Stimulated activated effector memory CD8-positive, alpha-beta T cell treated with anti-CD3 and anti-CD28 coated beads, Interleukin-12 subunit alpha, Interleukin-12 subunit beta, amount 100 ng/mL, for 72 hours (primary cell): ENCODE results near the gene UNC45A.
"Not testable (repeated sequence)": the region's sequence is repeated elsewhere in the genome, so short reads cannot be mapped to it uniquely, and the experiment has no call there.

Source experiments
- ATAC-seq: fragments of 150-1000 bp; cut with Tn5 transposase; 2 replicates; pipeline ENCODE4 v1.10.0; 2021
- DNase-seq, 2 donors: peaks; one replicate each; pipeline ENCODE4 v3.0.0; 2021 to 2022; ENCODE audit warnings: low spot score in 2 of 2
- H3K27ac Mint-ChIP-seq: one replicate; pipeline ENCODE4 v1.8.0; 2022; ENCODE audit warnings: mild to moderate bottlenecking, mixed read lengths
- H3K36me3 Mint-ChIP-seq: one replicate; pipeline ENCODE4 v1.8.0; 2022; ENCODE audit warnings: mild to moderate bottlenecking, mixed read lengths
- H3K4me1 Mint-ChIP-seq: one replicate; pipeline ENCODE4 v1.8.0; 2022; ENCODE audit warnings: mixed read lengths
- H3K4me3 Mint-ChIP-seq: one replicate; pipeline ENCODE4 v1.8.0; 2022; ENCODE audit warnings: mild to moderate bottlenecking, mixed read lengths
- H3K9me3 Mint-ChIP-seq: one replicate; pipeline ENCODE4 v1.8.0; 2022; ENCODE audit warnings: mixed read lengths

UNC45A gene

GRCh38 chr15:90934949-90935751 lies at the start of gene UNC45A:
TSS of gene UNC45A (plus strand) at chr15:90935285. CDS start at chr15:90935325, 40 bp downstream.
- Mint-ChIP-seq H3K9me3 (no peaks in the 10 kb centered on the region), H3K27ac (peak within 1 kb of the TSS; percentile 94), H3K4me3 (peak within 1 kb of the TSS; percentile 91), H3K4me1 (peaks cover 54% of the 10 kb centered on the region), H3K36me3 (peaks cover 68% of the 10 kb centered on the region)
- DNase-seq (peak; percentile 93 to 97), ATAC-seq (peak; percentile 83)

- H3K9me3 Mint-ChIP-seq = no peaks in the 10 kb centered on the region
- DNase-seq (peak; percentile 80 to 90), ATAC-seq (peak; percentile 54)
- H3K4me1 Mint-ChIP-seq = peaks cover 67% of the 10 kb centered on the region
- peak overlapping the region; percentile 72 for H3K27ac Mint-ChIP-seq
- H3K4me3 Mint-ChIP-seq = peak overlapping the region; percentile 36
- peaks cover 95% of the 10 kb centered on the region for H3K36me3 Mint-ChIP-seq
Observed at GRCh38 chr15:90885432-90886290, 49.4 kb upstream of the UNC45A start.

- H3K36me3 Mint-ChIP-seq = peaks cover 92% of the 10 kb centered on the region
- H3K4me1 Mint-ChIP-seq = peaks cover 63% of the 10 kb centered on the region
- H3K9me3 Mint-ChIP-seq = no peaks in the 10 kb centered on the region
- no peak overlapping the region for H3K4me3 Mint-ChIP-seq
- no peak for ATAC-seq
- H3K27ac Mint-ChIP-seq = peak overlapping the region; percentile 72
- no peak for DNase-seq
Observed at GRCh38 chr15:90886291-90886614, 48.8 kb upstream of the UNC45A start.

GRCh38 chr15:90887037-90887481 lies 48.0 kb upstream of the UNC45A start:
- Mint-ChIP-seq H3K36me3 (peaks cover 92% of the 10 kb centered on the region), H3K9me3 (no peaks in the 10 kb centered on the region), H3K4me1 (peaks cover 56% of the 10 kb centered on the region), H3K27ac (peak overlapping the region; percentile 34), H3K4me3 (no peak overlapping the region)
- no peak for ATAC-seq
- DNase-seq = no peak

GRCh38 chr15:90889313-90889730 lies 45.8 kb upstream of the UNC45A start:
- Mint-ChIP-seq H3K36me3 (peaks cover 93% of the 10 kb centered on the region), H3K27ac (peak overlapping the region; percentile 77), H3K4me3 (peak overlapping the region; percentile 20), H3K9me3 (no peaks in the 10 kb centered on the region), H3K4me1 (peaks cover 45% of the 10 kb centered on the region)
- ATAC-seq (peak; percentile 62), DNase-seq (peak in 1 of 2 donors; percentile 64)

- DNase-seq = peak in 1 of 2 donors; percentile 59
- Mint-ChIP-seq H3K36me3 (peaks cover 93% of the 10 kb centered on the region), H3K9me3 (no peaks in the 10 kb centered on the region), H3K27ac (peak overlapping the region; percentile 77), H3K4me1 (peaks cover 42% of the 10 kb centered on the region), H3K4me3 (peak overlapping the region; percentile 20)
- no peak for ATAC-seq
Observed at GRCh38 chr15:90889736-90890456, 45.2 kb upstream of the UNC45A start.

- ATAC-seq (no peak), DNase-seq (no peak)
- H3K9me3 Mint-ChIP-seq = no peaks in the 10 kb centered on the region
- peaks cover 33% of the 10 kb centered on the region for H3K4me1 Mint-ChIP-seq
- peaks cover 93% of the 10 kb centered on the region for H3K36me3 Mint-ChIP-seq
- H3K4me3 Mint-ChIP-seq = no peak overlapping the region
- H3K27ac Mint-ChIP-seq = no peak overlapping the region
Observed at GRCh38 chr15:90890839-90891238, 44.2 kb upstream of the UNC45A start.

GRCh38 chr15:90891346-90891949 lies 43.6 kb upstream of the UNC45A start:
- Mint-ChIP-seq H3K4me1 (peaks cover 27% of the 10 kb centered on the region), H3K27ac (no peak overlapping the region), H3K36me3 (peaks cover 95% of the 10 kb centered on the region), H3K4me3 (no peak overlapping the region), H3K9me3 (no peaks in the 10 kb centered on the region)
- ATAC-seq (no peak), DNase-seq (no peak)

GRCh38 chr15:90892023-90892422 lies 43.1 kb upstream of the UNC45A start:
- Mint-ChIP-seq H3K4me1 (peaks cover 24% of the 10 kb centered on the region), H3K9me3 (no peaks in the 10 kb centered on the region), H3K36me3 (peaks cover 92% of the 10 kb centered on the region), H3K4me3 (no peak overlapping the region), H3K27ac (no peak overlapping the region)
- no peak for DNase-seq
- no peak for ATAC-seq

- ATAC-seq = no peak
- no peak overlapping the region for H3K4me3 Mint-ChIP-seq
- no peak overlapping the region for H3K27ac Mint-ChIP-seq
- H3K9me3 Mint-ChIP-seq = no peaks in the 10 kb centered on the region
- peaks cover 20% of the 10 kb centered on the region for H3K4me1 Mint-ChIP-seq
- DNase-seq = no peak
- H3K36me3 Mint-ChIP-seq = peaks cover 86% of the 10 kb centered on the region
Observed at GRCh38 chr15:90892498-90893174, 42.4 kb upstream of the UNC45A start.

GRCh38 chr15:90893175-90894090 lies 41.7 kb upstream of the UNC45A start:
- peaks cover 78% of the 10 kb centered on the region for H3K36me3 Mint-ChIP-seq
- H3K27ac Mint-ChIP-seq = no peak overlapping the region
- H3K4me1 Mint-ChIP-seq = peaks cover 12% of the 10 kb centered on the region
- ATAC-seq = no peak
- no peak overlapping the region for H3K4me3 Mint-ChIP-seq
- DNase-seq = no peak
- no peaks in the 10 kb centered on the region for H3K9me3 Mint-ChIP-seq

GRCh38 chr15:90895571-90896117 lies 39.4 kb upstream of the UNC45A start:
- no peak for ATAC-seq
- DNase-seq = no peak
- H3K27ac Mint-ChIP-seq = peak overlapping the region; percentile 56
- H3K9me3 Mint-ChIP-seq = no peaks in the 10 kb centered on the region
- H3K4me1 Mint-ChIP-seq = peaks cover 5% of the 10 kb centered on the region
- H3K4me3 Mint-ChIP-seq = no peak overlapping the region
- peaks cover 57% of the 10 kb centered on the region for H3K36me3 Mint-ChIP-seq

GRCh38 chr15:90897131-90897655 lies 37.9 kb upstream of the UNC45A start:
- H3K36me3 Mint-ChIP-seq = peaks cover 52% of the 10 kb centered on the region
- not testable (repeated sequence) for ATAC-seq, DNase-seq, H3K9me3 Mint-ChIP-seq, H3K27ac Mint-ChIP-seq, H3K4me3 Mint-ChIP-seq
- peaks cover 17% of the 10 kb centered on the region for H3K4me1 Mint-ChIP-seq
